Measurements from ENCODE around the gene HLA-DMA. TPM values are rescaled to one million over a fixed set of nuclear protein-coding genes. Genes with fewer than 3 reads are reported as not detected.
"Not testable (repeated sequence)": the region's sequence is repeated elsewhere in the genome, so short reads cannot be mapped to it uniquely, and the experiment has no call there.

HLA-DMA gene
- total RNA-seq, 1 donor, result 1.6 TPM

DNA sequence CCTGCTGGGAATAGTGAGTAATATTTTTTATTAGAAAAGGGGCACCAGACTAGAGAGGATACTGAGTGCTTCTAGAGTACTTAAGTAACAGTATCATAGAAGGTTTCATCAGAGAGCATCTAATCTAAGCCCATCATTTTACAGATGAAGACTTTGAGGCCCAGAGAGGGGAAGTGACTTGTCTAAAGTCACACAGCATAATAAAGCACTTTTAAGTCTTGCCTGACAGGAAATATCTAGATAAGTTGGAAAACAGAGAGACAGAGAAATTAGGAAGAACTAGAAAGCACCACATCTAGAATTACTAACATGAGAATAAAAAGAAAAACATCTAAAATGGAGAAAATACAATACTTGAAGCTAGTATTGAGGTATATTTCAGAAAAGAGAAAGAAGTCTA, 6.0 kb downstream of the HLA-DMA start:
- DNase-seq (ENCODE audit: low read depth), result no peak
- H3K4me3 ChIP-seq (ENCODE audit: low read depth, low read length), result no peak overlapping the region
- TF ChIP-seq, protein P1, sequence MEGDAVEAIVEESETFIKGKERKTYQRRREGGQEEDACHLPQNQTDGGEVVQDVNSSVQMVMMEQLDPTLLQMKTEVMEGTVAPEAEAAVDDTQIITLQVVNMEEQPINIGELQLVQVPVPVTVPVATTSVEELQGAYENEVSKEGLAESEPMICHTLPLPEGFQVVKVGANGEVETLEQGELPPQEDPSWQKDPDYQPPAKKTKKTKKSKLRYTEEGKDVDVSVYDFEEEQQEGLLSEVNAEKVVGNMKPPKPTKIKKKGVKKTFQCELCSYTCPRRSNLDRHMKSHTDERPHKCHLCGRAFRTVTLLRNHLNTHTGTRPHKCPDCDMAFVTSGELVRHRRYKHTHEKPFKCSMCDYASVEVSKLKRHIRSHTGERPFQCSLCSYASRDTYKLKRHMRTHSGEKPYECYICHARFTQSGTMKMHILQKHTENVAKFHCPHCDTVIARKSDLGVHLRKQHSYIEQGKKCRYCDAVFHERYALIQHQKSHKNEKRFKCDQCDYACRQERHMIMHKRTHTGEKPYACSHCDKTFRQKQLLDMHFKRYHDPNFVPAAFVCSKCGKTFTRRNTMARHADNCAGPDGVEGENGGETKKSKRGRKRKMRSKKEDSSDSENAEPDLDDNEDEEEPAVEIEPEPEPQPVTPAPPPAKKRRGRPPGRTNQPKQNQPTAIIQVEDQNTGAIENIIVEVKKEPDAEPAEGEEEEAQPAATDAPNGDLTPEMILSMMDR (IDR thresholded peaks at IDR 0.05; ENCODE audit: insufficient read depth, low read length), result no peak

DNA sequence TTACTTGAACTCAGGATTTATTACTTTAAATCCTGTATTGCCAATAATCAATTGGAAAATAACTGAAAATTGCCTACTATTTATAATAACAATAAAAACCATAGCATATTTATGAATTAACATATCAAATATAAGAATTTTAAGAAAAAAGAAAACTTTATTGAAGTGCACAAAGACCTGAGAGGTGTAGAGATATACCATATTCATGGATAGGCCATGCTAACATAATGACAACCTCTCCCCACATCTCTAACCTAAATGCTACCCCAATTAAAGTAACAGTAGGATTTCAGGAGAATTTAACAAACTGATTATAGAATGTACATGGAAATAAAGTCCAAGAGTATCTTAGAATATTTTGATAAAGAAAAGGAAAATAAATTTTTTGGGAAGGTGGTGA, 6.9 kb downstream of the HLA-DMA start:
- TF ChIP-seq, protein P1 (IDR thresholded peaks at IDR 0.05; ENCODE audit: insufficient read depth, low read length), result no peak
- DNase-seq (ENCODE audit: low read depth), result no peak
- no peak overlapping the region for H3K4me3 ChIP-seq (ENCODE audit: low read depth, low read length)

DNA sequence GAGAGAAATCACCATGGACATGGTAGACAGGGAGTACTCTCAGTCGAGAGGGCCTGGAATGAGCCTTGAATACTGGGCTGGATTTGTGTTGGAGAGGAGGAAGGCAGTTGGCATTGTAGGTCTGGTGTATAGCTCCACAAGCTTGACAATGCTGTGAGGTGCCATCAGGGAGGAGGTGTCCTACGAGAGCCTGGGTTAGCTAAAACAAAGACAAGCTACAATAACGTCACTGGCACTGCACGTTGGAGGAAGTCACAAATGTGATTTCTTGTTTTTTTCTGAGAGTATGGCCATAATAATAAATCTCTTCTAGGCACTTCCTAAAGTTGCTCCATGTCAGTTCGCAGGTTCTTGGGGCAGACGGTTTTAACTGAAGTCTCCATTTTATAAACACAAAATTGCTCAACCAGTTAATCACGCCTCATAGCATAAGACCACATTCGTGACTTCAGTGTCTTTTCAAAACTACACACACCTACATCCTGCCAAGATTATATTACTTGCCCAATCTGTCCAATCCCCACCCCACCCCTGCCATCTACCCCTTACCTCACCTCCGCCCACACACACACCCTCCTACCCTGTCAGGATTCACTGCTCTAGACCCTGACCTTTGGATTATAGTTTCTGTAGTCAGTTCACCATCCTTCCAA, 7.7 kb downstream of the HLA-DMA start:
- H3K4me3 ChIP-seq (ENCODE audit: low read depth, low read length), result no peak overlapping the region
- DNase-seq (ENCODE audit: low read depth), result no peak
- TF ChIP-seq, protein P1 (IDR thresholded peaks at IDR 0.05; ENCODE audit: insufficient read depth, low read length), result no peak

DNA sequence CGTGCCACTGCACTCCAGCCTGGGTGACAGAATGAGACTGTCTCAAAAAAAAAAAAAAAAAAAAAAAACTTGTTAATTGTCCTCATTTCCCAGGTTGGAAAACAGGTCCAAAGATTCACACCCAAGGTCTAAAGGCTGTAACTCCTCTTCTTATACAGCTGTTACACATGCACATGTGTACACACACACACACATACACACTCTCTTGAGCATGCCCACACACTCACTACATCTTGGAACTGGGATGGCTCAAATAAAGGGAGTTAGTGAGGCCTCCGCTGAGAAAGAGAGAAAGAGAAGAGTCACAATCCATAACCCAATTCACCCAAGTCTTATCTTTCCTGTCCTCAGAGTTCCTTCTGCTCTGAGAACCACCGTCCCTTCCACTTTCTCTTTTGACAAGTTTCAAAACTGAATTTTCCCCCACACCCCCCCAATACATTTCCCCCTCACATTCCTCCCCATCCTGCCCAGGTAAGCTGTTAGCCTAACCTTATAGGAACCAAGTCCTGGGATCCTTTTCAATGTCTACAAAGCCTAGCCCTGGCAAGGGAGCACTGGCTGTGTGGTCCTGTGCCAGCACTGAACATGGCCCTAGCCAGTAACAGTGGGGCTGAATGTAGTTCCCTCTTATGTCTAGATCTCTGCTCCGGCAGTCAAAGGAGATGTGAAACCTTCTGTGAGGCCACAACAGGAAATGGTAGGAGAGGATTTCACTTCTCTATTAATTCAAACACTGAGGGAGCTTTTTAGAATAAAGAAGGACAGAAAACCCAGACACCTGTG, 8.8 kb downstream of the HLA-DMA start:
- H3K4me3 ChIP-seq (ENCODE audit: low read depth, low read length), result no peak overlapping the region
- DNase-seq (ENCODE audit: low read depth), result no peak
- TF ChIP-seq, protein P1 (IDR thresholded peaks at IDR 0.05; ENCODE audit: insufficient read depth, low read length), result no peak

DNA sequence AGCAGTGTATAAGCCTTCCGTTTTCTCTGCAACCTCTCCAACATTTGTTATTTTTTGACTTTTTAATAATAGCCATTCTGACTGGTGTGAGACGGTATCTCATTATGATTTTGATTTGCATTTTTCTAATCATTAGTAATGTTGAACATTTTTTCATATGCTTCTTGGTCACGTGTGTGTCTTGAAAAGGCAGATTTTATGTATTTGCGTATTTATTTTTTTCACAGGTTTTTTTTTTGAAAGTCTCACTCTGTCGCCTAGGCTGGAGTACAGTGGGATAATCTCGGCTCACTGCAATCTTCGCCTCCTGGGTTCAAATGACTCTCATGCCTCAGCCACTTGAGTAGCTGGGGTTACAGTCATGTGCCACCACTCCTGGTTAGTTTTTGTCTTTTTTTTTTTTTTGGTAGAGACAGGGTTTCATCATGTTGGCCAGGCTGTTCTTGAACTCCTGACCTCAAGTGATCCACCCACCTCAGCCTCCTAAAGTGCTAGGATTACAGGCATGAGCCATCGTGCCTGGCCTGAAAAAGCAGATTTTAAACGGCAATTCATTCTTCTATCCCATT, 10.3 kb downstream of the HLA-DMA start:
- not testable (repeated sequence) for H3K4me3 ChIP-seq (ENCODE audit: low read depth, low read length); DNase-seq (ENCODE audit: low read depth)

DNA sequence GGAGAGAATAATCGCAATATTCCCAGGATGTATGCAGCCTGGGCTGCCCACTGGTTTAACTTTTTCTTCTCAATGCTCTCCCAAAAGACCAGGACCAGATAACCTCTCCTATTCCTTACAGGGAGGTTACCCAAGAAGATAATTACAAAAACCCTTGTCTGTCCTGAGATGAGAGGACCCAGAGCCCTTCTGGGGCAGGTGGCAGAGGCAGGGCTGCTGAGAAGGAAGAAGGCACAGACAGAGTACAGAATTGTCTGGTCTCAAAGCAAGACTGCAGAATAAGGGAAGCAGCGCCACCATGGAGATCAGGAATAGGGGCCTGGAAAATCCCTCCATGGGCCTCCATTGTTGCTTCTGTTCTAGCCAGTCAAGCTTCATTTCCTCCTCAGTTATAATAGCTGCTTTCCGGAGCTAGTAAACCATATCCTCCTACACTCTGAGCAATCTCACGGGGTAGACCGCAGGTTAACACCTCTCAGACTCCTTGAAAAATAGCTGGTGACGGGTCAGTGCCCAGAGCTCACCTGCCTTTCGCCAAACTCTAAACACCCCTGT, 11.6 kb downstream of the HLA-DMA start:
- no peak overlapping the region for H3K4me3 ChIP-seq (ENCODE audit: low read depth, low read length)
- TF ChIP-seq, protein P1 (IDR thresholded peaks at IDR 0.05; ENCODE audit: insufficient read depth, low read length), result no peak
- DNase-seq (ENCODE audit: low read depth), result no peak

DNA sequence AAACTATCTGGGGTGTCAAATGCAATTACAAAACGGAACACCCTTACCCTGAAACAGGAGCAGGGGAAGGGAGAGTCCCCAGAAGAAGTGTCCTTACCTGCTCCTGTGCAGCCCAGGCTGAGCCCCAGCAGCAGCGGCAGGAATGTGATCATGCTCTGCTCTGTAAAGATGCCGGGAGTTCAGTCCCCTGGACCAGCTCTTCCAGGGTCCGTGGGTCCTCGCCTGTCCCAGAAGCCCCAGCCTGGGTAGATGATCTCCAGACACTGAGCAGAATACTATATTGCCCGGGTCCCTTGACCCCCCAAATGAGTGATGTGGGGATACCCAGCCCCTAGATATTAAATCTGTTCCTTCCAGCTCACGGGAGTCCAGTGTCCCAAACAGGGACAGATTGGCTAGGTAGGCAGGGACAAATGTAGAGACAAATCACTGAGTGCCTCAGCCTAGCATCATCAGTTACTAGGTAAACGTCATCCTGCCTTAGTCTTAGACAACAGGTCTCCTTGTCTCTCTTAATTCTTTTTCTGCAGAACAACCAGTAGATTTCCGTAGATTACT, 12.2 kb downstream of the HLA-DMA start, which contains the start of gene HLA-DMB:
Gene HLA-DMB (minus strand): TSS at position 373 of the 558 bp plus-strand sequence. CDS start 221 bp downstream, at position 152.
- H3K4me3 ChIP-seq (ENCODE audit: low read depth, low read length), result no peak within 1 kb of the TSS
- peak; percentile 72 for DNase-seq (ENCODE audit: low read depth)

More for the DNA sequence above, 12.2 kb downstream of the HLA-DMA start, which contains the start of gene HLA-DMB:
- TF ChIP-seq, protein P1 (IDR thresholded peaks at IDR 0.05; ENCODE audit: insufficient read depth, low read length), result no peak
